PFSK-1 (cell line): ENCODE data around the gene KDM6B.

Source experiments
- FOXP2 ChIP-seq: optimal IDR thresholded peaks from 2 replicates; pipeline ENCODE3; 2011; ENCODE audit warnings: borderline replicate concordance, control low read depth, inconsistent platforms; ENCODE audit not compliant: insufficient read depth; ENCODE audit errors: extremely low read length, extremely low read depth
- POLR2AphosphoS5 ChIP-seq: IDR thresholded peaks from 2 replicates; pipeline ENCODE4 v1.6.1; 2012; ENCODE audit warnings: low read depth, mild to moderate bottlenecking, control low read depth, low read length, moderate library complexity
- SIN3A ChIP-seq: IDR thresholded peaks from 2 replicates; pipeline ENCODE4 v1.6.1; 2012; ENCODE audit warnings: mild to moderate bottlenecking, low read length, moderate library complexity, borderline replicate concordance; ENCODE audit not compliant: insufficient read depth
- TAF1 ChIP-seq: IDR thresholded peaks from 2 replicates; pipeline ENCODE4 v1.6.1; 2012; ENCODE audit warnings: low read length, control low read depth, borderline replicate concordance; ENCODE audit not compliant: insufficient read depth
- TF ChIP-seq, protein P1 (sequence below), 2 experiments: IDR thresholded peaks; 2 replicates each; pipeline versions ENCODE4 v1.6.1 to v1.8.0; 2011 to 2012; ENCODE audit warnings: low read depth in 2 of 2, low read length in 2 of 2, control low read depth in 1 of 2, inconsistent platforms in 1 of 2, mild to moderate bottlenecking in 1 of 2, moderate library complexity in 1 of 2; ENCODE audit not compliant: insufficient read depth in 1 of 2

The KDM6B gene

DNA sequence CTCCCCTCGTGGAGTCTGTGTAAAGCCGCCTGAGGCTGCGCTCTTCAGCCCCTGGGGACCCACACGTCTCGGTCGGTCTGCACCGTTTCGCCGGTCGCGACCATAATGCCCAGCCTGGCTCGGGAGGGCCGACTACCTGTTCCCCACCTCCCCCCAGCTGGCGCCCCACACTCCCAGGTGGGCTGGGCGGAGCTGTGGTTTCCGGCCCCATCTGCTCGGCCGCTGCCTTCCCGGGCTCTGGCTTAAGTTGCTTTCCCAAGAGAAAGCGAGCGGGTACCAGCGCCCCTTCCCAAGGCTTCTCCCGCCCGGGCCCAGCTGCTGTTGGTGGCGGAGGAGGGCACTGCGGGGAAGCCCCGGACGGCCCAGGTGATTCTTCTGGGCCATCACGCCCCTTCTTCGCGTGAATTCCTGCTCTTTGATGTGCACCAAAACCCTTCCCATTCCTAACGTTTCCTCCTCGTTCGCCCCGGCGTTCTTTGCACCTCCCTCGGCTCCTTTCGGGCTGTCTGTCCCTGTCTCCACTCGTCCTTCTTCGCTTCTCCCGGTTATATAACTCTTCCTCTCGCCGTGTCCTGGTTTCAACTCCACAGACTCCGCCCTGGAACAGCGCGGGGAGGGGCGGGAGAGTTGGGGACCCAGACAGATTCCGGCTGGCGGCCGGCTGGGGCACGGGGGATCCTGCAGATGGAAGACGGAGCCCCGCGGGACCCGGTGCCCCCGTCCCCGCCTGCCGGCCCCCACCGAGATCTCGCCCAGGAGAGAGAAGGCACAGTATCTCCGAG, 2.0 kb downstream of the KDM6B start:
- TF ChIP-seq, protein P1, sequence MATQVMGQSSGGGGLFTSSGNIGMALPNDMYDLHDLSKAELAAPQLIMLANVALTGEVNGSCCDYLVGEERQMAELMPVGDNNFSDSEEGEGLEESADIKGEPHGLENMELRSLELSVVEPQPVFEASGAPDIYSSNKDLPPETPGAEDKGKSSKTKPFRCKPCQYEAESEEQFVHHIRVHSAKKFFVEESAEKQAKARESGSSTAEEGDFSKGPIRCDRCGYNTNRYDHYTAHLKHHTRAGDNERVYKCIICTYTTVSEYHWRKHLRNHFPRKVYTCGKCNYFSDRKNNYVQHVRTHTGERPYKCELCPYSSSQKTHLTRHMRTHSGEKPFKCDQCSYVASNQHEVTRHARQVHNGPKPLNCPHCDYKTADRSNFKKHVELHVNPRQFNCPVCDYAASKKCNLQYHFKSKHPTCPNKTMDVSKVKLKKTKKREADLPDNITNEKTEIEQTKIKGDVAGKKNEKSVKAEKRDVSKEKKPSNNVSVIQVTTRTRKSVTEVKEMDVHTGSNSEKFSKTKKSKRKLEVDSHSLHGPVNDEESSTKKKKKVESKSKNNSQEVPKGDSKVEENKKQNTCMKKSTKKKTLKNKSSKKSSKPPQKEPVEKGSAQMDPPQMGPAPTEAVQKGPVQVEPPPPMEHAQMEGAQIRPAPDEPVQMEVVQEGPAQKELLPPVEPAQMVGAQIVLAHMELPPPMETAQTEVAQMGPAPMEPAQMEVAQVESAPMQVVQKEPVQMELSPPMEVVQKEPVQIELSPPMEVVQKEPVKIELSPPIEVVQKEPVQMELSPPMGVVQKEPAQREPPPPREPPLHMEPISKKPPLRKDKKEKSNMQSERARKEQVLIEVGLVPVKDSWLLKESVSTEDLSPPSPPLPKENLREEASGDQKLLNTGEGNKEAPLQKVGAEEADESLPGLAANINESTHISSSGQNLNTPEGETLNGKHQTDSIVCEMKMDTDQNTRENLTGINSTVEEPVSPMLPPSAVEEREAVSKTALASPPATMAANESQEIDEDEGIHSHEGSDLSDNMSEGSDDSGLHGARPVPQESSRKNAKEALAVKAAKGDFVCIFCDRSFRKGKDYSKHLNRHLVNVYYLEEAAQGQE (IDR thresholded peaks at IDR 0.05; ENCODE audit: insufficient read depth in 1 of 2, low read depth in 2 of 2, low read length in 2 of 2): no peak
- no peak for TF ChIP-seq SIN3A
- TF ChIP-seq FOXP2: no peak
- TF ChIP-seq POLR2AphosphoS5: peak; percentile 74
- peak; percentile 61; the same call in 1 of the 2 replicates for TF ChIP-seq TAF1

DNA sequence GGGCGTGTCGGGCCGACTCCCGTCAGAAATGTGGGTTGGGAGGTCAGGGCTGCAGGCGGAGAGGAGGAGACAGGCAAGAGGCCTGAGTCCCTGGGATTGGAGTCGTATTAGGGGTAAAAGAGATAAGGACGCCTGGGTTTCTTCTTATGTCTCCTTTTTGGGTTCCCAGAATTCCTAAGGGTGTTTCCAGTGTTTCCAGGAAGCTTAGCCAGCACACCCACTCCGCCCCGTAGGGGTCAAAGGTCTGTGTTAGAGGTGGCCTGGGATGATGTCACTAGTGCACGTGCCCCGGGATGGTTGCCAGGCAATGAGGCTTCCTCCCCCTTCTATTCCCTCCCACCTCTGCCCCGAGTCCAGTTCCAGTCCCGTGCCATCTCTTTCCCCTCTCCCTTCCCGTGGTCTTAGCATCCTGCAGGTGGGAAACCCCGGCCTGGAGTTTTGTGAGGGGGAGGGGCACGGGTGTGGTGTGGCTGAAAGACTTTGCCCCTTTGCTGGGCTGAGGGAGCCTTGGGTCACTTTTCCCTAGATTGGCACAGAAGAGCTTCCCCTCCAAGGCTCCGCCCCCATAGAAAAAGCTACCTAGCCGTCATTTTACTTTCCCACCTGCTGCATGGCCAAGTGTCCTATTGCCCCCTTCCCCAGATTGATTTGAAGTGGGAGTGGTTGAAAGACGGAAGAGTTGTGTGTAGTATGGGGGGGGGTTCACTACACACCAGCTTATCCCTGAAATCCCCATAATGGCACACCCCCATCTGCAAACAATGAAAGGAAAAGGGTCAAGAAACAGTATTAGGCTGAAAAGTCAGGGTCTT, 2.8 kb downstream of the KDM6B start:
- TF ChIP-seq TAF1: peak; percentile 77; the same call in 1 of the 2 replicates
- TF ChIP-seq, protein P1 (IDR thresholded peaks at IDR 0.05; ENCODE audit: insufficient read depth in 1 of 2, low read depth in 2 of 2, low read length in 2 of 2): 0 out of 4 replicates have a peak, but pooled peaks of 1 of the 2 experiments have one; percentile 36
- TF ChIP-seq SIN3A: peak; percentile 100
- no peak; the same call in 1 of the 2 replicates for TF ChIP-seq POLR2AphosphoS5
- no peak for TF ChIP-seq FOXP2

- TF ChIP-seq, protein P1 (IDR thresholded peaks at IDR 0.05; ENCODE audit: insufficient read depth in 1 of 2, low read depth in 2 of 2, low read length in 2 of 2): no peak
- TF ChIP-seq SIN3A: no peak
- TF ChIP-seq POLR2AphosphoS5: no peak
- TF ChIP-seq TAF1: no peak
- TF ChIP-seq FOXP2: no peak
These were observed 3.5 kb downstream of the KDM6B start for GRCh38 chr17:7837408-7838088.

GRCh38 chr17:7838090-7839075, 4.4 kb downstream of the KDM6B start:
- TF ChIP-seq TAF1: no peak
- no peak for TF ChIP-seq FOXP2
- peak; percentile 72 for TF ChIP-seq POLR2AphosphoS5
- TF ChIP-seq, protein P1 (IDR thresholded peaks at IDR 0.05; ENCODE audit: insufficient read depth in 1 of 2, low read depth in 2 of 2, low read length in 2 of 2): no peak
- TF ChIP-seq SIN3A: peak; percentile 92; the same call in 1 of the 2 replicates
